Esophagus muscularis mucosa (tissue), 4 donors: ENCODE measurements around the gene ANGPTL8. TPM values are rescaled to one million over a fixed set of nuclear protein-coding genes. Genes with fewer than 3 reads are reported as not detected.

Experiments used
- DNase-seq: peaks from one replicate; pipeline ENCODE4 v3.0.0-alpha.2; 2017; ENCODE audit errors: extremely low spot score
- H3K27ac ChIP-seq, 4 donors: fragments of 200-600 bp; sonication (generic); replicated peaks in 1 of 4; 1 replicate in 3 of 4; 2 replicates in 1 of 4; pipeline ENCODE4 v1.5.1; 2016 to 2019; ENCODE audit warnings: mild to moderate bottlenecking in 1 of 4
- H3K27me3 ChIP-seq, 4 donors: fragments of 200-600 bp; sonication (generic); one replicate each; pipeline versions ENCODE4 v1.5.1 to v1.6.0; 2016 to 2019
- H3K36me3 ChIP-seq, 4 donors: fragments of 200-600 bp; sonication (generic); one replicate each; pipeline ENCODE4 v1.5.1; 2016 to 2019
- H3K4me1 ChIP-seq, 4 donors: fragments of 200-600 bp; sonication (generic); one replicate each; pipeline ENCODE4 v1.5.1; 2016 to 2019
- H3K4me3 ChIP-seq, 4 donors: fragments of 200-600 bp; sonication (generic); 1 replicate in 2 of 4; 2 replicates in 2 of 4; pipeline ENCODE4 v1.5.1; 2016 to 2019; ENCODE audit warnings: mild to moderate bottlenecking in 4 of 4, moderate library complexity in 1 of 4
- H3K9me3 ChIP-seq, 4 donors: fragments of 200-600 bp; sonication (generic); 1 replicate in 3 of 4; 2 replicates in 1 of 4; pipeline ENCODE4 v1.5.1; 2016 to 2019
- EP300 ChIP-seq: sonication (generic); formaldehyde crosslinking; IDR thresholded peaks from one replicate; pipeline ENCODE4 v1.6.1; 2017; ENCODE audit warnings: antibody characterized with exemption
- POLR2A ChIP-seq: fragments of 450-650 bp; IDR thresholded peaks from one replicate; pipeline ENCODE4 v1.6.1; 2017; ENCODE audit warnings: antibody characterized with exemption, moderate library complexity, mild to moderate bottlenecking, low read depth
- POLR2AphosphoS5 ChIP-seq, 2 donors: sonication (generic); formaldehyde crosslinking; IDR thresholded peaks; one replicate each; pipeline ENCODE4 v1.6.1; 2017; ENCODE audit warnings: antibody characterized with exemption in 2 of 2
- WGBS: methylation state at CpG from one replicate; pipeline ENCODE4 v1.1.5; 2018; 5-methylcytosine and 5-hydroxymethylcytosine counted together
- intact Hi-C: fragments of 100-400 bp; cut with DNase I; formaldehyde crosslinking; loops from one replicate; pipeline ENCODE4 v1.15.1; 2023
- total RNA-seq, 4 donors: library from RNA; depleted of rRNA; stranded (reverse); fragments of >200 nt; gene quantifications; one replicate each; pipeline versions ENCODE4 v1.1.0 to v1.2.1, GENCODE V29; 2016
- TF ChIP-seq, protein P1 (sequence below), 3 experiments: fragments of 200-600 bp in 2 of 3; fragments of 450-650 bp in 1 of 3; sonication (generic) in 2 of 3; IDR thresholded peaks; one replicate each; pipeline ENCODE4 v1.5.1; 2017 to 2019; ENCODE audit warnings: antibody characterized with exemption in 3 of 3, mild to moderate bottlenecking in 2 of 3, moderate library complexity in 1 of 3

ANGPTL8 gene
- total RNA-seq, 4 donors from 2014 or later = 2.0 TPM; not detected in 3

DNA sequence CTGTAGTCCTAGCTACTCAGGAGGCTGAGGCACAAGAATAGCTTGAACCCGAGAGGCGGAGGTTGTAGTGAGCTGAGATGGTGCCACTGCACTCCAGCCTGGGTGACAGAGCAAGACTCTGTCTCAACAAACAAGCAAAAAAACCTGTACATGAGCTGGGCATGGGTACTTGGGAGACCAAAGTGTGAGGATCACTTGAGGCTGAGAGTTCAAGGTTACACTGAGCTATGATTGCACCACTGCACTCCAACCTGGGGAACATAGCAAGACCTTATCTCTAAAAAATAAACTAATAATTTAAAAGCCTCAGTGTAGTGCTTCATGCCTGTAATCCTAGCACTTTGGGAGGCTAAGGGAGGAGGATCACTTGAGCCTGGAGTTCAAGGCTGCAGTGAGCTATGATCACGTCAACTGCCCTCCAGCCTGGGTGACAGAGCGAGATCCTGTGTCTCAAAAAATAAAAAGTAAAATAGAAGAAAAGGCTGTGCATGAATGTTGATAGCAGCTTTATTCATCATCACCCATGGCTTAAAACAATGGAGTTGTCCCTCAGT, 35.2 kb downstream of the ANGPTL8 start:
- Histone ChIP-seq H3K4me1 (peaks cover 6 to 13% (median 12%) of the 10 kb centered on the region in 4 donors), H3K9me3 (no peaks in the 10 kb centered on the region), H3K27me3 (no peaks in the 10 kb centered on the region), H3K27ac (no peak overlapping the region), H3K36me3 (no peaks in the 10 kb centered on the region), H3K4me3 (no peak overlapping the region)
- TF ChIP-seq POLR2A (no peak), EP300 (no peak), POLR2AphosphoS5 (IDR thresholded peaks at IDR 0.05) (no peak)
- TF ChIP-seq, protein P1, sequence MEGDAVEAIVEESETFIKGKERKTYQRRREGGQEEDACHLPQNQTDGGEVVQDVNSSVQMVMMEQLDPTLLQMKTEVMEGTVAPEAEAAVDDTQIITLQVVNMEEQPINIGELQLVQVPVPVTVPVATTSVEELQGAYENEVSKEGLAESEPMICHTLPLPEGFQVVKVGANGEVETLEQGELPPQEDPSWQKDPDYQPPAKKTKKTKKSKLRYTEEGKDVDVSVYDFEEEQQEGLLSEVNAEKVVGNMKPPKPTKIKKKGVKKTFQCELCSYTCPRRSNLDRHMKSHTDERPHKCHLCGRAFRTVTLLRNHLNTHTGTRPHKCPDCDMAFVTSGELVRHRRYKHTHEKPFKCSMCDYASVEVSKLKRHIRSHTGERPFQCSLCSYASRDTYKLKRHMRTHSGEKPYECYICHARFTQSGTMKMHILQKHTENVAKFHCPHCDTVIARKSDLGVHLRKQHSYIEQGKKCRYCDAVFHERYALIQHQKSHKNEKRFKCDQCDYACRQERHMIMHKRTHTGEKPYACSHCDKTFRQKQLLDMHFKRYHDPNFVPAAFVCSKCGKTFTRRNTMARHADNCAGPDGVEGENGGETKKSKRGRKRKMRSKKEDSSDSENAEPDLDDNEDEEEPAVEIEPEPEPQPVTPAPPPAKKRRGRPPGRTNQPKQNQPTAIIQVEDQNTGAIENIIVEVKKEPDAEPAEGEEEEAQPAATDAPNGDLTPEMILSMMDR (IDR thresholded peaks at IDR 0.05) = no peak
- intact Hi-C loops = no loop called here
- DNase-seq = no peak
- whole genome bisulfite sequencing = 69% methylated on average over 4 of the region's 4 CpGs

GRCh38 chr19:11278670-11279069, 39.3 kb downstream of the ANGPTL8 start:
- no peaks in the 10 kb centered on the region for H3K9me3 ChIP-seq
- H3K4me3 ChIP-seq = no peak overlapping the region
- TF ChIP-seq, protein P1 (IDR thresholded peaks at IDR 0.05) = no peak
- no peak for TF ChIP-seq POLR2AphosphoS5 (IDR thresholded peaks at IDR 0.05)
- no peak for TF ChIP-seq POLR2A
- TF ChIP-seq EP300 = no peak
- WGBS = 47% methylated on average over 6 of the region's 6 CpGs
- no peak for DNase-seq
- H3K27me3 ChIP-seq = no peaks in the 10 kb centered on the region
- no peak overlapping the region for H3K27ac ChIP-seq
- H3K36me3 ChIP-seq = no peaks in the 10 kb centered on the region
- peaks cover 0 to 9% (median 7%) of the 10 kb centered on the region in 4 donors for H3K4me1 ChIP-seq
- intact Hi-C loops = no loop called here

GRCh38 chr19:11279505-11280236, 40.3 kb downstream of the ANGPTL8 start:
- intact Hi-C loops = no loop called here
- H3K36me3 ChIP-seq = no peaks in the 10 kb centered on the region
- H3K4me3 ChIP-seq = no peak overlapping the region
- WGBS = 74% methylated on average over 5 of the region's 5 CpGs
- H3K27me3 ChIP-seq = no peaks in the 10 kb centered on the region
- TF ChIP-seq, protein P1 (IDR thresholded peaks at IDR 0.05) = no peak
- no peak for TF ChIP-seq POLR2AphosphoS5 (IDR thresholded peaks at IDR 0.05)
- no peak for TF ChIP-seq EP300
- TF ChIP-seq POLR2A = no peak
- no peak for DNase-seq
- no peaks in the 10 kb centered on the region for H3K9me3 ChIP-seq
- peaks cover 0 to 7% (median 6%) of the 10 kb centered on the region in 4 donors for H3K4me1 ChIP-seq
- no peak overlapping the region for H3K27ac ChIP-seq

DNA sequence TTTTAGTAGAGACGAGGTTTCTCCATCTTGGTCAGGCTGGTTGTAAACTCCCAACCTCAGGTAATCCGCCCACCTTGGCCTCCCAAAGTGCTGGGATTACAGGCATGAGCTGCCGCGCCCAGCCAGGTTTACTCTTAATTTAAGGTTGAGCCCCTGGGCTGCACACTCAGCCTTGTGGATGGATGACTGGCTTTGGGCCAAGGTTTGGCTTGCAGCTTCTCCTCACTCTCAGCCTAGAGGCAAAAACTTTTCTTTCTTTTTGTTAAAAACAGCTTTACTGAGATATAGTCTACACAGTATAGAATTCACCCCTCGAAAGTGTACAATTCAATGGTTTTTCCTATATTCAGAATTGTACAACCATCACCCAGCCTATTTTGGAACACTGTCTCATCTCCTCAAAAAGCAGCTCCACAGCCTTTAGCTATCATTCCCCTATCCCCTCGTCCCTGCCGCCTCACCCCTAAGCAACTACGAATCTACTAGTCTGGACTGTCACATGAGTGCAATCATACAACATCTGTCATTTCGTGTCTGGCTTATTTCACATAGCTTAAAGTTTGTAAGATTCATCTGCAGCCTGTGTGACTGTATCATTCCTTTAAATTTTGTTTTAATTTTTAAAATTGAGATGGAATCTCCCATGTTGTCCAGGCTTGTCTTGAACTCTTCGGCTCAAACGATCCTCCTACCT, 42.1 kb downstream of the ANGPTL8 start:
- intact Hi-C loops = no loop called here
- TF ChIP-seq, protein P1 (IDR thresholded peaks at IDR 0.05) = no peak
- TF ChIP-seq POLR2A (no peak), POLR2AphosphoS5 (IDR thresholded peaks at IDR 0.05) (no peak), EP300 (no peak)
- Histone ChIP-seq H3K27ac (no peak overlapping the region), H3K4me3 (no peak overlapping the region), H3K4me1 (peaks cover 3 to 5% (median 4%) of the 10 kb centered on the region in 4 donors), H3K36me3 (no peaks in the 10 kb centered on the region), H3K9me3 (no peaks in the 10 kb centered on the region), H3K27me3 (no peaks in the 10 kb centered on the region)
- 47% methylated on average over 11 of the region's 11 CpGs for WGBS
- no peak for DNase-seq
